ENCODE measurements around the gene PCDHGA1. TPM values are rescaled to one million over a fixed set of nuclear protein-coding genes. Genes with fewer than 3 reads are reported as not detected.
A peak's percentile ranks its signal among the peaks of the same experiment; 100 is the strongest.

PCDHGA1 gene
- total RNA-seq, 2 donors from 2014 or later = 0.07 TPM; not detected in 1

DNA sequence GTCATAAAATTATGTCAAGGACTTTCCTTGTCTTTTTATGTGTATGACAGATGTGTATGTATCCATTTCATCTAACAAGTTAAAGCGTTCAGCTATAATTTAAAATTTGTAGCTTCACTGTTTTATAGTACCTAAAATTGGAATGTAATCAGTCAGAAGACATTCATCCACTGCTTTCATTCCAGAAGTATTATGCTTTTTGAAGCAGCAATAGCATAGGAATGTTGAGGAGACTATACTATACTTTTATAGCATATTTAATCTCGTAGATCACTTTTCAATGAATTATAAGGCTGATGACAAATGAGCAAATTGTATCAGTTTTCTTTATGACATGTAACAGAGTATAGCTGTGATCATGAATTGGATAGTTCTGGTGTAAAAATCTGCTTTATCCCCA is 106.9 kb downstream of the PCDHGA1 start:
- no peak for ATAC-seq

DNA sequence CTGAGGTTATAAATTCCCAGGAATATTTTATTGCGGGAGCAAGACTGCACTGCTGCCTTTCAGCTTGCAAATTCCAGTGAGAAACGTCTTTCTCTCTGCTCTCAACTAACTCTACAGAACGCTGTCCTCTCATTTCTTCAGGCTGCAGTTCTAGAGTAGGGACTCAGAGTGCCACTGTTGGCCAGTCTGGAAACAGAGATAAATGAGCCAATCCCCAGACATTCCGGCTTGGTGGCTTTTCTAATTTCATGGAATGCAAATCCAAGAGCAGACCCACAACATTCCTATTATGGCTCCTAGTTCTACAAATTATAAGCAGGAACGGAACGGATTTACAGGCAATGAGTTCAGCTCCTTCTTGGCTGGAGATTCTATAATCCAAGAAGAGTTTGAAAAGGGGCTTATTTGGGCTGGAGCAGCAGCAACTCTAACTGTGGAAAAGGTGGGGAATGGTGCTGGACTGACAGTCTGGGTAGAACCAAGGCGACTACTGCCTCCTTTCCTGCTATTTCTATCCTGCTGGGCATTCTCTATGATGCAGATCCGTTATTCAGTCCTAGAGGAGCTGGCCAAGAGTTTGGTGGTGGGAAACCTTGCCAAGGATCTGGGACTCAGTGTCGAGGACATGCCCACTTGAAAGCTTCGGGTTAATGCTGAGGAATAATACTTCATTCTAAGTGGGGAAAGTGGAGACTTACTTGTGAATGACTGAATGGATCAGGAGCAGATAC is 109.3 kb downstream of the PCDHGA1 start:
- Mint-ChIP-seq H3K9me3 (peaks cover 3% of the 10 kb centered on the region), H3K27ac (no peak overlapping the region), H3K27me3 (peaks cover 12 to 17% of the 10 kb centered on the region in 2 donors), H3K4me1 (ENCODE audit: low read depth in 2 of 2) (peaks cover 0 to 3% of the 10 kb centered on the region in 2 donors), H3K36me3 (no peaks in the 10 kb centered on the region), H3K4me3 (no peak overlapping the region)
- no peak for ATAC-seq
- DNase-seq (ENCODE audit: low spot score) = no peak

More for the DNA sequence above, 106.9 kb downstream of the PCDHGA1 start:
- Mint-ChIP-seq H3K27ac (no peak overlapping the region), H3K9me3 (peaks cover 5% of the 10 kb centered on the region), H3K27me3 (peaks cover 19 to 20% of the 10 kb centered on the region in 2 donors), H3K36me3 (peaks cover 7% of the 10 kb centered on the region), H3K4me3 (no peak overlapping the region), H3K4me1 (ENCODE audit: low read depth in 2 of 2) (peaks cover 0 to 2% of the 10 kb centered on the region in 2 donors)
- DNase-seq (ENCODE audit: low spot score) = no peak

DNA sequence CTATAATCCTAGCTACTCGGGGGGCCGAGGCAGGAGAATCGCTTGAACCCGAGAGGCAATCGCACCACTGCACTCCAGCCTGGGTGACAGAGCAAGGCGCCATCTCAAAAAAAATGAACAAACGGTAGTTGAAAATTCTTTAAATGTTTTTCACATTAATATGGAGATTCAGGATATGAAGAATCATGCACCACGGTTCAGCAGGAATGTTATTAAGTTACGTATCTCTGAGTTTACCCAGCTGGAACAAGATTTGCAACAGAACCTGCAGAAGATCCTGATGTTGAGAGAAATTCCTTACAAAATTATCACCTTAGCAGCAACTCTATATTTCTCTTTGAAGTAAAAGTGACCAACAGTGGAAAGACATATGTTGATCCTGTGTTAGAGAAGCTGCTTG is 110.0 kb downstream of the PCDHGA1 start:
- peaks cover 0 to 3% of the 10 kb centered on the region in 2 donors for H3K4me1 Mint-ChIP-seq (ENCODE audit: low read depth in 2 of 2)
- H3K27ac Mint-ChIP-seq = no peak overlapping the region
- H3K27me3 Mint-ChIP-seq = peaks cover 12 to 23% of the 10 kb centered on the region in 2 donors
- peaks cover 3% of the 10 kb centered on the region for H3K9me3 Mint-ChIP-seq
- no peaks in the 10 kb centered on the region for H3K36me3 Mint-ChIP-seq
- ATAC-seq (no peak), DNase-seq (ENCODE audit: low spot score) (no peak)
- H3K4me3 Mint-ChIP-seq = no peak overlapping the region

DNA sequence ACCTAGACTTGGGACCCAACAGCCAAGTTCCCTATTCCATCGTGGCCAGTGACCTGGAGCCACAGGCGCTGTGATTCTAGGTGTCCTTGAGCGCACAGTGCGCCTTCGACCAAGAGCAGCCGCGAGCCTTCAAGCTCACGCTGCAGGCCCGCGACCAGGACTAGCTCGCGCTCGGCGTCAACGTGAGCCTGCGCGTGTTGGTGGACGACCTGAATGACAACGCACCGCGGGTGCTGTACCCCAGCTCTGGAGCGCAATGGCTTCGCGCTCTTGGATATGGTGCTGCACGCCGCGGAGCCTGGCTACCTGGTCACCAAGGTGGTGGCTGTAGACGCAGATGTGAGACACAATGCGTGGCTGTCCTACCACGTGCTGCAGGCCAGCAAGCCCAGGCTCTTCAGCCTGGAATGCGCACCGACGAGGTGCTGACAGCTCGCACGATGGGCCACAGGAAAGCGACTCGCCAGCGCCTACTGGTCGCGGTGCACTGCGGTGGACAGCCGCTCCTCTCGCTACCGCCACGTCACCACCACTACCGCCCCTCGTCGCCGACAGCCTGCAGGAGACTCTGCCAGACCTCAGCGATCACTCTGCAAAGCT is 111.4 kb downstream of the PCDHGA1 start:
- no peak overlapping the region for H3K4me3 Mint-ChIP-seq

DNA sequence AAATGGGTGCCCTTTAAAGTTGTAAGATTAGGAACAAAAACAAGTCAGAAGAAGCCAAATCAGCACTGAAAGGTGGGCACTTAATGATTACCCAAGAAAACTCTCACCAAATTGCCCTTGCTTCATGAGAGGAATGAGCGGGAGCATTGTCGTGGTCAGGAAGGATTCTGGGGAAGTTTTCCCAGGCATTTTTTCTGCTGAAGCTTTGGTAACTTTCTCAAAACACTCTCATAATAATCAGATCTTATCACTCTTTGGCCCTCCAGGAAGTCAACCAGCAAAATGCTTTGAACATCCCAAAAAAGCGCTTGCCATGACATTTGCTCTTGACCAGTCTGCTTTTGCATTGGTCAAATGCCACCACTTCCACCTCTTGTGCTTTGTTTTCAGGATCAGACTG is 135.0 kb downstream of the PCDHGA1 start:
- no peaks in the 10 kb centered on the region for H3K36me3 Mint-ChIP-seq
- H3K9me3 Mint-ChIP-seq = no peaks in the 10 kb centered on the region
- no peaks in the 10 kb centered on the region for H3K4me1 Mint-ChIP-seq (ENCODE audit: low read depth in 2 of 2)
- no peak for ATAC-seq
- H3K27ac Mint-ChIP-seq = no peak overlapping the region
- no peak overlapping the region for H3K4me3 Mint-ChIP-seq
- H3K27me3 Mint-ChIP-seq = peaks cover 5 to 13% of the 10 kb centered on the region in 2 donors
- DNase-seq (ENCODE audit: low spot score) = no peak

More for the DNA sequence above, 111.4 kb downstream of the PCDHGA1 start:
- Mint-ChIP-seq H3K36me3 (no peaks in the 10 kb centered on the region), H3K9me3 (peaks cover 3% of the 10 kb centered on the region), H3K4me1 (ENCODE audit: low read depth in 2 of 2) (peaks cover 0 to 3% of the 10 kb centered on the region in 2 donors), H3K27me3 (peaks cover 14 to 32% of the 10 kb centered on the region in 2 donors), H3K27ac (no peak overlapping the region)
- DNase-seq (ENCODE audit: low spot score) (no peak), ATAC-seq (peak in 1 of 2 donors; percentile 24)

DNA sequence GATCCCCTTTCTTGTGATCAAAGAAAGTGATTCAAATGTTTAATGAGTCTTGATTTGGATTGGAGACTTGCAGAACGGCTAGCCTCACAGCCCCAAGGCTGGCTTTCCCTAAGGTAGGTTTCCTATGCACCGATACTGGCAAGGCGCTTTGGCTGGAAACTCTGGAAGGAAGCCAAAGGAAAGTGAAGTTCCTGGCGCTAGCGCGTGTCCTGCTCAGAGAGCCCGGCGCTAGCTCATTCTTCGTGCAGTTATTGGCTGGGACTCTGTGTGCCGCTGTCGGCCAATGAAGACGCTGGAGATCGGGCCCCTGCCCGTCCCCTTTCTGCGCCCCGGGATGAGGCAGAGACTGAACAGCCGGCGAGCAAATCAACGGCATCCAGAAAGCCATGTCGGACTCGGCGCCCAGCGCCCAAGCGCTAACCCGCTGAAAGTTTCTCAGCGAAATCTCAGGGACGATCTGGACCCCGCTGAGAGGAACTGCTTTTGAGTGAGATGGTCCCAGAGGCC is 145.4 kb downstream of the PCDHGA1 start, which contains the start of gene PCDHGC3:
TSS of gene PCDHGC3 (plus strand) at position 342 of the 507 bp plus-strand sequence. CDS start at position 493, 151 bp downstream.
- Mint-ChIP-seq H3K9me3 (no peaks in the 10 kb centered on the region), H3K4me1 (ENCODE audit: low read depth in 2 of 2) (peaks cover 15 to 25% of the 10 kb centered on the region in 2 donors), H3K27ac (peak within 1 kb of the TSS in 1 of 2 donors; percentile 48), H3K36me3 (no peaks in the 10 kb centered on the region), H3K4me3 (peak within 1 kb of the TSS; percentile 82), H3K27me3 (peaks cover 44 to 59% of the 10 kb centered on the region in 2 donors)
- DNase-seq (ENCODE audit: low spot score) (no peak), ATAC-seq (peak; percentile 76 to 90)

DNA sequence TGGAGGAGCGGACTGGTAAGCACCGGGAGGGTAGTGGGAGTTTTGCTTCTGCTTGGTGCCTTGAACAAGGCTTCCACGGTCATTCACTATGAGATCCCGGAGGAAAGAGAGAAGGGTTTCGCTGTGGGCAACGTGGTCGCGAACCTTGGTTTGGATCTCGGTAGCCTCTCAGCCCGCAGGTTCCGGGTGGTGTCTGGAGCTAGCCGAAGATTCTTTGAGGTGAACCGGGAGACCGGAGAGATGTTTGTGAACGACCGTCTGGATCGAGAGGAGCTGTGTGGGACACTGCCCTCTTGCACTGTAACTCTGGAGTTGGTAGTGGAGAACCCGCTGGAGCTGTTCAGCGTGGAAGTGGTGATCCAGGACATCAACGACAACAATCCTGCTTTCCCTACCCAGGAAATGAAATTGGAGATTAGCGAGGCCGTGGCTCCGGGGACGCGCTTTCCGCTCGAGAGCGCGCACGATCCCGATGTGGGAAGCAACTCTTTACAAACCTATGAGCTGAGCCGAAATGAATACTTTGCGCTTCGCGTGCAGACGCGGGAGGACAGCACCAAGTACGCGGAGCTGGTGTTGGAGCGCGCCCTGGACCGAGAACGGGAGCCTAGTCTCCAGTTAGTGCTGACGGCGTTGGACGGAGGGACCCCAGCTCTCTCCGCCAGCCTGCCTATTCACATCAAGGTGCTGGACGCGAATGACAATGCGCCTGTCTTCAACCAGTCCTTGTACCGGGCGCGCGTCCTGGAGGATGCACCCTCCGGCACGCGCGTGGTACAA is 146.0 kb downstream of the PCDHGA1 start:
- H3K4me1 Mint-ChIP-seq (ENCODE audit: low read depth in 2 of 2) = peaks cover 15 to 25% of the 10 kb centered on the region in 2 donors
- H3K9me3 Mint-ChIP-seq = no peaks in the 10 kb centered on the region
- ATAC-seq (peak; percentile 22 to 48), DNase-seq (ENCODE audit: low spot score) (no peak)
- peak overlapping the region in 1 of 2 donors; percentile 48 for H3K27ac Mint-ChIP-seq
- H3K27me3 Mint-ChIP-seq = peaks cover 47 to 59% of the 10 kb centered on the region in 2 donors
- peak overlapping the region; percentile 82 for H3K4me3 Mint-ChIP-seq
- H3K36me3 Mint-ChIP-seq = no peaks in the 10 kb centered on the region

DNA sequence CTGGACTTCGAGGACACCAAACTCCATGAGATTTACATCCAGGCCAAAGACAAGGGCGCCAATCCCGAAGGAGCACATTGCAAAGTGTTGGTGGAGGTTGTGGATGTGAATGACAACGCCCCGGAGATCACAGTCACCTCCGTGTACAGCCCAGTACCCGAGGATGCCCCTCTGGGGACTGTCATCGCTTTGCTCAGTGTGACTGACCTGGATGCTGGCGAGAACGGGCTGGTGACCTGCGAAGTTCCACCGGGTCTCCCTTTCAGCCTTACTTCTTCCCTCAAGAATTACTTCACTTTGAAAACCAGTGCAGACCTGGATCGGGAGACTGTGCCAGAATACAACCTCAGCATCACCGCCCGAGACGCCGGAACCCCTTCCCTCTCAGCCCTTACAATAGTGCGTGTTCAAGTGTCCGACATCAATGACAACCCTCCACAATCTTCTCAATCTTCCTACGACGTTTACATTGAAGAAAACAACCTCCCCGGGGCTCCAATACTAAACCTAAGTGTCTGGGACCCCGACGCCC is 146.8 kb downstream of the PCDHGA1 start:
- no peaks in the 10 kb centered on the region for H3K36me3 Mint-ChIP-seq
- H3K4me1 Mint-ChIP-seq (ENCODE audit: low read depth in 2 of 2) = peaks cover 15 to 25% of the 10 kb centered on the region in 2 donors
- H3K27ac Mint-ChIP-seq = no peak overlapping the region
- ATAC-seq (no peak), DNase-seq (ENCODE audit: low spot score) (no peak)
- peak overlapping the region; percentile 24 for H3K4me3 Mint-ChIP-seq
- no peaks in the 10 kb centered on the region for H3K9me3 Mint-ChIP-seq
- H3K27me3 Mint-ChIP-seq = peaks cover 47 to 61% of the 10 kb centered on the region in 2 donors

DNA sequence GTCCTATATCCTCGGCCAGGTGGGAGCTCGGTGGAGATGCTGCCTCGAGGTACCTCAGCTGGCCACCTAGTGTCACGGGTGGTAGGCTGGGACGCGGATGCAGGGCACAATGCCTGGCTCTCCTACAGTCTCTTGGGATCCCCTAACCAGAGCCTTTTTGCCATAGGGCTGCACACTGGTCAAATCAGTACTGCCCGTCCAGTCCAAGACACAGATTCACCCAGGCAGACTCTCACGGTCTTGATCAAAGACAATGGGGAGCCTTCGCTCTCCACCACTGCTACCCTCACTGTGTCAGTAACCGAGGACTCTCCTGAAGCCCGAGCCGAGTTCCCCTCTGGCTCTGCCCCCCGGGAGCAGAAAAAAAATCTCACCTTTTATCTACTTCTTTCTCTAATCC is 147.5 kb downstream of the PCDHGA1 start:
- Mint-ChIP-seq H3K4me1 (ENCODE audit: low read depth in 2 of 2) (peaks cover 15 to 25% of the 10 kb centered on the region in 2 donors), H3K4me3 (peak overlapping the region; percentile 24), H3K27ac (no peak overlapping the region)

DNA sequence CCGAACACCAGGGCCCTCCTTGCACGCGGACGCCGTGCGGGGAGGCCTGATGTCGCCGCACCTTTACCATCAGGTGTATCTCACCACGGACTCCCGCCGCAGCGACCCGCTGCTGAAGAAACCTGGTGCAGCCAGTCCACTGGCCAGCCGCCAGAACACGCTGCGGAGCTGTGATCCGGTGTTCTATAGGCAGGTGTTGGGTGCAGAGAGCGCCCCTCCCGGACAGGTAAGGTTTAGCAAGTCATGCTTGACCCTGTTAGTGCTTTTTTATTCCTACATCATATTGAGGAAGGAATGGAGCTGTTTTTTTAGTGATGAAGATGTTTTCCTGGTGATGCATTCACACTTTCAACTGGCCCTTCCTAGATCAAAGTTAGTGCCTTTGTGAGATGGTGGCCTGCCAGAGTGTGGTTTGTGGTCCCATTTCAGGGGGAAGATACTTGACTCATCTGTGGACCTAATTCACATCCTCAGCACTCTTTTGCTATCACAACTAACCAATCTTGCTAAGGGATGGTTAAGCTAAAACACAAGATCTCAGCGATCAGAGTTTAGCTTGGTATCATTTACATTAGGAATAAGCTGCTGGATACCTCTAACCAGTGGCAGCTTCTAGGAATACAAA is 148.1 kb downstream of the PCDHGA1 start:
- Mint-ChIP-seq H3K27ac (no peak overlapping the region), H3K9me3 (no peaks in the 10 kb centered on the region), H3K4me3 (no peak overlapping the region), H3K4me1 (ENCODE audit: low read depth in 2 of 2) (peaks cover 15 to 29% of the 10 kb centered on the region in 2 donors), H3K27me3 (peaks cover 54 to 72% of the 10 kb centered on the region in 2 donors), H3K36me3 (no peaks in the 10 kb centered on the region)
- ATAC-seq (peak in 1 of 2 donors; percentile 60), DNase-seq (ENCODE audit: low spot score) (no peak)

More for the DNA sequence above, 147.5 kb downstream of the PCDHGA1 start:
- Mint-ChIP-seq H3K27me3 (peaks cover 52 to 68% of the 10 kb centered on the region in 2 donors), H3K9me3 (no peaks in the 10 kb centered on the region), H3K36me3 (no peaks in the 10 kb centered on the region)
- DNase-seq (ENCODE audit: low spot score) (no peak), ATAC-seq (no peak)

DNA sequence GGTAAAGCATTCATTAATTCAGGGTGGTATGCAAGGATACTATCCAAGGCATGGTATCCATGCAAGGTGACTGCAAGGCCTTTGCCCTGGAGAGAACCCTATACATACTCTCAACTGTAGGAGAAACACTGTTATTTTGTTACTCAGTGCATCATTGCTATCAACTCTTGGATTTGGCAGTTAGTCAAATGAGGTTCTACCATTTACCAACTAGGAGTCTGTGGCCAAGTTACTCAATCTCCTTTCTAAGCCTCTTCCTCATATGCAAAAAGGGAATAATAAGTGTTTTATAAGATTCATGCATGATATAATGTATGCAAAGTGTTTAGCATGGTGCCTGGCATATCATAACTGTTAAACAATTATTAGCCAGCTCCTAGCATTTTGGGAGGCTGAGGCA is 149.5 kb downstream of the PCDHGA1 start:
- Mint-ChIP-seq H3K9me3 (no peaks in the 10 kb centered on the region), H3K4me1 (ENCODE audit: low read depth in 2 of 2) (peaks cover 15 to 32% of the 10 kb centered on the region in 2 donors), H3K36me3 (no peaks in the 10 kb centered on the region), H3K4me3 (no peak overlapping the region), H3K27me3 (peaks cover 61 to 72% of the 10 kb centered on the region in 2 donors), H3K27ac (no peak overlapping the region)
- no peak for ATAC-seq
- DNase-seq (ENCODE audit: low spot score) = no peak

DNA sequence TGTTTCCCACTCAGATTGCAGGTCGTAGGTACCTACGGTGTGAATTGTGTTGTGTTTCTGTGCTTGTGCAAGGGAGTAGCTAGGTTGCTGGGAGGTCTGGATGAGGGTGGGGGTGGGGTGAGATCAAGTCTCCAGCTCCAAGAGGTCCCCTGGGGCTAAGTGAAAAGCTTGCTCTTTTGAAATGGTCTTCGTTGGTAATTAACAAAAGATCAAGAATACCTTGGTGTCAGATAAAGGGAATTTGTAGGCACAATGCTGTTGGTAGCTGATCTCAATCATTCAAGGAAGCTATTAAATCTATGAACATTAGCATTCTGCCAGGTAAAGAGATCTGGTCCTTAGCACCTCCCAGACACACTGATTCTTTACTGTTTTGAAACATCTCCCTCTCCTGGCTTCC is 153.6 kb downstream of the PCDHGA1 start:
- Mint-ChIP-seq H3K36me3 (no peaks in the 10 kb centered on the region), H3K27ac (no peak overlapping the region), H3K27me3 (peaks cover 51 to 57% of the 10 kb centered on the region in 2 donors), H3K4me3 (no peak overlapping the region), H3K4me1 (ENCODE audit: low read depth in 2 of 2) (peaks cover 0 to 10% of the 10 kb centered on the region in 2 donors), H3K9me3 (no peaks in the 10 kb centered on the region)
- DNase-seq (ENCODE audit: low spot score) (no peak), ATAC-seq (no peak)

DNA sequence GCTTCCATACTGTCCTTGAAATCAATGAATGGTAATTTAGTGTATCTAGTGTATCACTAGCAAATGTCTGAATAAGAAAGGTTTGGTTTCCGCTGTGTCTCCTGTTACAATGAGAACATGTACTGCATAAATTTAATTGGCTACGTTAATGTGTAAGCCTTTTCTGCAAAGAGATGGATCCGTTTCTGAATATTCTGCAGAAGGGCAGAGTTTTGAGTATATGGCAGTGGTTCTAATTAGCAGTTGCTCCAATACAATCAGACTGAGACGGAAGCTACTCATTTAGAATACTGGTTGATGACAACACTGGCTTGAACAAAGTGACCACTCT is 154.0 kb downstream of the PCDHGA1 start:
- no peak for DNase-seq (ENCODE audit: low spot score)
- H3K4me3 Mint-ChIP-seq = no peak overlapping the region

More for the DNA sequence above, 154.0 kb downstream of the PCDHGA1 start:
- H3K27me3 Mint-ChIP-seq = peaks cover 51 to 57% of the 10 kb centered on the region in 2 donors
- no peaks in the 10 kb centered on the region for H3K9me3 Mint-ChIP-seq
- no peaks in the 10 kb centered on the region for H3K36me3 Mint-ChIP-seq
- H3K27ac Mint-ChIP-seq = no peak overlapping the region
- H3K4me1 Mint-ChIP-seq (ENCODE audit: low read depth in 2 of 2) = peaks cover 0 to 10% of the 10 kb centered on the region in 2 donors
- ATAC-seq = no peak
